ENCODE data around the gene HELZ2.

The HELZ2 gene

GRCh38 chr20:63558804-63559484 is 15.1 kb downstream of the HELZ2 start:
- Histone ChIP-seq H3K4me3 (ENCODE audit: low read depth in 1 of 5, low read length in 5 of 5) (no peak overlapping the region), H3K9ac (ENCODE audit: low read length in 5 of 5) (no peak overlapping the region), H3K27me3 (ENCODE audit: control insufficient read depth in 5 of 5, insufficient read depth in 4 of 5, low read length in 5 of 5) (peaks cover 0 to 14% (median 5%) of the 10 kb centered on the region in 5 donors), H3K27ac (ENCODE audit: low read depth, low read length) (no peak overlapping the region), H3K9me3 (ENCODE audit: control insufficient read depth in 5 of 5, low read length in 5 of 5) (no peaks in the 10 kb centered on the region), H3K4me1 (ENCODE audit: control insufficient read depth in 5 of 5, insufficient read depth in 5 of 5, low read length in 5 of 5) (peaks cover 0 to 4% (median 0%) of the 10 kb centered on the region in 5 donors), H3K36me3 (ENCODE audit: control insufficient read depth in 5 of 5, insufficient read depth in 5 of 5, low read length in 5 of 5) (peaks cover 0 to 48% (median 37%) of the 10 kb centered on the region in 5 donors)

GRCh38 chr20:63557481-63557891 is 16.6 kb downstream of the HELZ2 start:
- Histone ChIP-seq H3K4me1 (ENCODE audit: control insufficient read depth in 5 of 5, insufficient read depth in 5 of 5, low read length in 5 of 5) (peaks cover 0 to 13% (median 4%) of the 10 kb centered on the region in 5 donors), H3K9me3 (ENCODE audit: control insufficient read depth in 5 of 5, low read length in 5 of 5) (no peaks in the 10 kb centered on the region), H3K36me3 (ENCODE audit: control insufficient read depth in 5 of 5, insufficient read depth in 5 of 5, low read length in 5 of 5) (peaks cover 0 to 34% (median 23%) of the 10 kb centered on the region in 5 donors), H3K4me3 (ENCODE audit: low read depth in 1 of 5, low read length in 5 of 5) (no peak overlapping the region), H3K27ac (ENCODE audit: low read depth, low read length) (no peak overlapping the region), H3K9ac (ENCODE audit: low read length in 5 of 5) (no peak overlapping the region), H3K27me3 (ENCODE audit: control insufficient read depth in 5 of 5, insufficient read depth in 4 of 5, low read length in 5 of 5) (peaks cover 0 to 21% (median 11%) of the 10 kb centered on the region in 5 donors)

GRCh38 chr20:63556873-63557478 is 17.1 kb downstream of the HELZ2 start:
- no peak overlapping the region for H3K9ac ChIP-seq (ENCODE audit: low read length in 5 of 5)
- peaks cover 0 to 13% (median 4%) of the 10 kb centered on the region in 5 donors for H3K4me1 ChIP-seq (ENCODE audit: control insufficient read depth in 5 of 5, insufficient read depth in 5 of 5, low read length in 5 of 5)
- H3K36me3 ChIP-seq (ENCODE audit: control insufficient read depth in 5 of 5, insufficient read depth in 5 of 5, low read length in 5 of 5), result peaks cover 0 to 30% (median 22%) of the 10 kb centered on the region in 5 donors
- peaks cover 0 to 22% (median 11%) of the 10 kb centered on the region in 5 donors for H3K27me3 ChIP-seq (ENCODE audit: control insufficient read depth in 5 of 5, insufficient read depth in 4 of 5, low read length in 5 of 5)
- H3K4me3 ChIP-seq (ENCODE audit: low read depth in 1 of 5, low read length in 5 of 5), result no peak overlapping the region
- no peak overlapping the region for H3K27ac ChIP-seq (ENCODE audit: low read depth, low read length)
- no peaks in the 10 kb centered on the region for H3K9me3 ChIP-seq (ENCODE audit: control insufficient read depth in 5 of 5, low read length in 5 of 5)

GRCh38 chr20:63555661-63556381 is 18.2 kb downstream of the HELZ2 start:
- Histone ChIP-seq H3K36me3 (ENCODE audit: control insufficient read depth in 5 of 5, insufficient read depth in 5 of 5, low read length in 5 of 5) (peaks cover 0 to 19% (median 11%) of the 10 kb centered on the region in 5 donors), H3K9ac (ENCODE audit: low read length in 5 of 5) (no peak overlapping the region), H3K27me3 (ENCODE audit: control insufficient read depth in 5 of 5, insufficient read depth in 4 of 5, low read length in 5 of 5) (peaks cover 0 to 27% (median 16%) of the 10 kb centered on the region in 5 donors), H3K9me3 (ENCODE audit: control insufficient read depth in 5 of 5, low read length in 5 of 5) (no peaks in the 10 kb centered on the region), H3K4me3 (ENCODE audit: low read depth in 1 of 5, low read length in 5 of 5) (no peak overlapping the region), H3K4me1 (ENCODE audit: control insufficient read depth in 5 of 5, insufficient read depth in 5 of 5, low read length in 5 of 5) (peaks cover 0 to 13% (median 4%) of the 10 kb centered on the region in 5 donors), H3K27ac (ENCODE audit: low read depth, low read length) (no peak overlapping the region)

GRCh38 chr20:63554361-63555278 is 19.4 kb downstream of the HELZ2 start:
- Histone ChIP-seq H3K9ac (ENCODE audit: low read length in 5 of 5) (no peak overlapping the region), H3K27ac (ENCODE audit: low read depth, low read length) (no peak overlapping the region)

GRCh38 chr20:63553933-63554290 is 20.1 kb downstream of the HELZ2 start, which contains the start of gene FNDC11:
Gene FNDC11, plus strand, starts transcription at chr20:63554159. Its CDS starts 1,505 bp downstream, at chr20:63555664.
- H3K4me3 ChIP-seq (ENCODE audit: low read depth in 1 of 5, low read length in 5 of 5), result peak within 1 kb of the TSS in 4 of 5 donors; percentile 25 to 67 (median 56)
- no peak within 1 kb of the TSS for H3K27ac ChIP-seq (ENCODE audit: low read depth, low read length)
- H3K36me3 ChIP-seq (ENCODE audit: control insufficient read depth in 5 of 5, insufficient read depth in 5 of 5, low read length in 5 of 5), result peaks cover 0 to 4% (median 0%) of the 10 kb centered on the region in 5 donors
- H3K27me3 ChIP-seq (ENCODE audit: control insufficient read depth in 5 of 5, insufficient read depth in 4 of 5, low read length in 5 of 5), result peaks cover 10 to 41% (median 24%) of the 10 kb centered on the region in 5 donors
- H3K9ac ChIP-seq (ENCODE audit: low read length in 5 of 5), result peak within 1 kb of the TSS in 1 of 5 donors; percentile 45
- no peaks in the 10 kb centered on the region for H3K9me3 ChIP-seq (ENCODE audit: control insufficient read depth in 5 of 5, low read length in 5 of 5)
- peaks cover 0 to 13% (median 4%) of the 10 kb centered on the region in 5 donors for H3K4me1 ChIP-seq (ENCODE audit: control insufficient read depth in 5 of 5, insufficient read depth in 5 of 5, low read length in 5 of 5)

More at GRCh38 chr20:63554361-63555278, 19.4 kb downstream of the HELZ2 start:
- Histone ChIP-seq H3K4me1 (ENCODE audit: control insufficient read depth in 5 of 5, insufficient read depth in 5 of 5, low read length in 5 of 5) (peaks cover 0 to 13% (median 4%) of the 10 kb centered on the region in 5 donors), H3K27me3 (ENCODE audit: control insufficient read depth in 5 of 5, insufficient read depth in 4 of 5, low read length in 5 of 5) (peaks cover 5 to 36% (median 22%) of the 10 kb centered on the region in 5 donors), H3K36me3 (ENCODE audit: control insufficient read depth in 5 of 5, insufficient read depth in 5 of 5, low read length in 5 of 5) (peaks cover 0 to 7% (median 3%) of the 10 kb centered on the region in 5 donors), H3K9me3 (ENCODE audit: control insufficient read depth in 5 of 5, low read length in 5 of 5) (no peaks in the 10 kb centered on the region), H3K4me3 (ENCODE audit: low read depth in 1 of 5, low read length in 5 of 5) (peak overlapping the region in 2 of 5 donors; percentile 30 to 67)

GRCh38 chr20:63553251-63553932 is 20.6 kb downstream of the HELZ2 start:
- Histone ChIP-seq H3K4me1 (ENCODE audit: control insufficient read depth in 5 of 5, insufficient read depth in 5 of 5, low read length in 5 of 5) (peaks cover 0 to 13% (median 4%) of the 10 kb centered on the region in 5 donors), H3K27ac (ENCODE audit: low read depth, low read length) (no peak overlapping the region), H3K9me3 (ENCODE audit: control insufficient read depth in 5 of 5, low read length in 5 of 5) (no peaks in the 10 kb centered on the region), H3K36me3 (ENCODE audit: control insufficient read depth in 5 of 5, insufficient read depth in 5 of 5, low read length in 5 of 5) (no peaks in the 10 kb centered on the region), H3K9ac (ENCODE audit: low read length in 5 of 5) (peak overlapping the region in 1 of 5 donors; percentile 45), H3K27me3 (ENCODE audit: control insufficient read depth in 5 of 5, insufficient read depth in 4 of 5, low read length in 5 of 5) (peaks cover 14 to 46% (median 29%) of the 10 kb centered on the region in 5 donors), H3K4me3 (ENCODE audit: low read depth in 1 of 5, low read length in 5 of 5) (peak overlapping the region in 4 of 5 donors; percentile 25 to 67 (median 56))

- Histone ChIP-seq H3K9me3 (ENCODE audit: control insufficient read depth in 5 of 5, low read length in 5 of 5) (no peaks in the 10 kb centered on the region), H3K4me3 (ENCODE audit: low read depth in 1 of 5, low read length in 5 of 5) (no peak overlapping the region), H3K9ac (ENCODE audit: low read length in 5 of 5) (no peak overlapping the region), H3K4me1 (ENCODE audit: control insufficient read depth in 5 of 5, insufficient read depth in 5 of 5, low read length in 5 of 5) (peaks cover 0 to 13% (median 4%) of the 10 kb centered on the region in 5 donors), H3K36me3 (ENCODE audit: control insufficient read depth in 5 of 5, insufficient read depth in 5 of 5, low read length in 5 of 5) (no peaks in the 10 kb centered on the region), H3K27me3 (ENCODE audit: control insufficient read depth in 5 of 5, insufficient read depth in 4 of 5, low read length in 5 of 5) (peaks cover 17 to 52% (median 34%) of the 10 kb centered on the region in 5 donors), H3K27ac (ENCODE audit: low read depth, low read length) (no peak overlapping the region)
These were observed 21.4 kb downstream of the HELZ2 start for GRCh38 chr20:63552481-63553249.

All from subcutaneous abdominal adipose tissue (tissue), 5 donors.